GM12892 (cell line): ENCODE measurements around the gene CRTC1.

Source experiments
- DNase-seq: peaks from one replicate; pipeline ENCODE4 v3.0.0; 2011; ENCODE audit not compliant: insufficient read length
- FAIRE-seq: peaks from 2 replicates; lab custom pipeline; 2011; peaks lifted over from hg19 to GRCh38; lab: Jason Lieb, UNC
- POLR2A ChIP-seq: IDR thresholded peaks from 2 replicates; pipeline ENCODE4 v1.6.1; 2011; ENCODE audit warnings: low read depth, low read length, control low read depth
- POLR2AphosphoS5 ChIP-seq: IDR thresholded peaks from 2 replicates; pipeline ENCODE4 v1.6.1; 2011; ENCODE audit warnings: low read depth, low read length, control low read depth
- TAF1 ChIP-seq: IDR thresholded peaks from 2 replicates; pipeline ENCODE4 v1.6.1; 2011; ENCODE audit warnings: low read depth, mild to moderate bottlenecking, control low read depth, low read length, borderline replicate concordance

The CRTC1 gene

GRCh38 chr19:18750295-18750970, 67.0 kb downstream of the CRTC1 start:
- FAIRE-seq (no peak), DNase-seq (no peak)
- TF ChIP-seq POLR2A: no peak
- TF ChIP-seq TAF1: no peak
- no peak for TF ChIP-seq POLR2AphosphoS5

- FAIRE-seq (no peak), DNase-seq (no peak)
- no peak for TF ChIP-seq POLR2A
- TF ChIP-seq POLR2AphosphoS5: no peak
- no peak for TF ChIP-seq TAF1
These were observed 68.1 kb downstream of the CRTC1 start for GRCh38 chr19:18751571-18751970.

GRCh38 chr19:18754501-18754900, 71.0 kb downstream of the CRTC1 start:
- DNase-seq (no peak), FAIRE-seq (no peak)
- TF ChIP-seq POLR2AphosphoS5: no peak
- TF ChIP-seq TAF1: no peak

GRCh38 chr19:18756896-18757295, 73.4 kb downstream of the CRTC1 start:
- FAIRE-seq (no peak), DNase-seq (no peak)
- TF ChIP-seq POLR2AphosphoS5: no peak

GRCh38 chr19:18759304-18759994, 76.0 kb downstream of the CRTC1 start:
- FAIRE-seq (no peak), DNase-seq (no peak)
- TF ChIP-seq POLR2A (no peak), TAF1 (no peak), POLR2AphosphoS5 (no peak)

- no peak for DNase-seq
- no peak for TF ChIP-seq TAF1
- no peak for TF ChIP-seq POLR2A
- TF ChIP-seq POLR2AphosphoS5: no peak
- no peak for FAIRE-seq
These were observed 76.5 kb downstream of the CRTC1 start for GRCh38 chr19:18759995-18760426.

- TF ChIP-seq POLR2AphosphoS5: no peak
- TF ChIP-seq TAF1: no peak
- TF ChIP-seq POLR2A: no peak
- DNase-seq: no peak
- FAIRE-seq: no peak
These were observed 77.2 kb downstream of the CRTC1 start for GRCh38 chr19:18760440-18761383.

GRCh38 chr19:18761531-18762110, 78.1 kb downstream of the CRTC1 start:
- DNase-seq: no peak
- FAIRE-seq: no peak
- TF ChIP-seq TAF1: no peak
- TF ChIP-seq POLR2AphosphoS5: no peak
- TF ChIP-seq POLR2A: no peak

GRCh38 chr19:18762125-18763023, 78.9 kb downstream of the CRTC1 start:
- DNase-seq (no peak), FAIRE-seq (no peak)
- no peak for TF ChIP-seq POLR2A
- TF ChIP-seq POLR2AphosphoS5: no peak
- TF ChIP-seq TAF1: no peak

- TF ChIP-seq POLR2A (no peak), TAF1 (no peak), POLR2AphosphoS5 (no peak)
- FAIRE-seq: no peak
- no peak for DNase-seq
These were observed 80.5 kb downstream of the CRTC1 start for GRCh38 chr19:18763674-18764590.
